Measurements from ENCODE around the gene FGA. TPM values are rescaled to one million over a fixed set of nuclear protein-coding genes. Genes with fewer than 3 reads are reported as not detected.

The FGA gene
- not detected in 2 replicates for total RNA-seq (2014; rRNA removed; shearing (Covaris generic))

DNA sequence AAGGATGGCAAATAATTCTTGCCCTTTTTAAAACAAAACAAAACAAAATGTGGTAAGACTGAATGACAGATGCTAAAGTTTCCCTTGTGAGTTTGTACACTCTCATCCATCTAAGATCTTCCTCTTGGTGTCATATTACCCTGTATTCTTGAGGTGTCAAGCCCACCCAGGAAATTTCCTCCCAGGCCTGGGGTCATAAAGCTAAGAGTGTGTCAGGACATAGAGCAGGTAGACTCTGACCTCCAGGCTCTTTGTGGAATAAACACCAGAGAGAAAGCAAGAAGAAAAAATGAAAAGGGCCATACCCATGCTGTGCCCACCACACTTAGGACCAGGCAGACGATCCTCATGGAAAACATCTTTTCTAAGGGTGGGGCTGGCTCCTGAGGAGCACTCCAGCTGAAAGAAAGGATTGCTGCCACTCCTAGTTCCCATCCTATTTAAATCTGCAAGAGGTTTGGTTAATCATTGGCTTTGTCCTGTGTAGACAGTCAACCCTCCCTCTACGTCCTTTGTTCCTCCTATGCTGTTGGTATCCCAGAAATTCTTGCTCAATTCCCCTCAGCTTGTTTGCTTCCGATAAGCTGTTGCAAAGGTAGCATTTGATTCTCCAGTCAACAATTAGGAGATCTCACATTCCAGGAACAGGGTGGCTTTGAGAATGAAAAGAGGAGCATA is at the start of gene FGA:
Gene FGA, minus strand, starts transcription at position 414 of the 678 bp plus-strand sequence. Its CDS starts 55 bp downstream, at position 359.
- Histone ChIP-seq H3K4me3 (ENCODE audit: insufficient read depth, low read depth, low read length) (no peak within 1 kb of the TSS), H3K27me3 (ENCODE audit: control insufficient read depth, insufficient read depth, low read length) (no peaks in the 10 kb centered on the region), H3K36me3 (replicated peaks; ENCODE audit: control insufficient read depth, insufficient read depth, low read length) (no peaks in the 10 kb centered on the region)
- DNase-seq: peak; percentile 1

DNA sequence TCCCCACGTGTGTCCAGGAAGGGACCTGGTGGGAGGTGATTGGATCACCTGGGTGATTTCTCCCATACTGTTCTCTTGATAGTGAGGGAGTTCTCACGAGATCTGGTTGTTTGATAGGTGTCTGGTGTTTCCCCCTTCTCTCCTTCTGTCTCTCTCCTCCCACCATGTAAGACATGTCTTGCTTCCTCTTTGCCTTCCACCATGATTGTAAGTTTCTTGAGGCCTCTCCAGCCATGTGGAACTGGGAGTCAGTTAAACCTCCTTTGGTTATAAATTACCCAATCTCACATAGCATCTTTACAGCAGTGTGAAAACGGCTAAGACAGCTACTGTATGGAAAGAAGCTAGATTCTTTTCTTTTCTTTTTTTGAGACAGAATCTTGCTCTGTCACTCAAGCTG is 43.5 kb upstream of the FGA start:
- H3K36me3 ChIP-seq (replicated peaks; ENCODE audit: control insufficient read depth, insufficient read depth, low read length): no peaks in the 10 kb centered on the region
- no peak overlapping the region for H3K4me3 ChIP-seq (ENCODE audit: insufficient read depth, low read depth, low read length)
- DNase-seq: no peak
- H3K27me3 ChIP-seq (ENCODE audit: control insufficient read depth, insufficient read depth, low read length): no peaks in the 10 kb centered on the region; the same call in 1 of the 2 replicates

DNA sequence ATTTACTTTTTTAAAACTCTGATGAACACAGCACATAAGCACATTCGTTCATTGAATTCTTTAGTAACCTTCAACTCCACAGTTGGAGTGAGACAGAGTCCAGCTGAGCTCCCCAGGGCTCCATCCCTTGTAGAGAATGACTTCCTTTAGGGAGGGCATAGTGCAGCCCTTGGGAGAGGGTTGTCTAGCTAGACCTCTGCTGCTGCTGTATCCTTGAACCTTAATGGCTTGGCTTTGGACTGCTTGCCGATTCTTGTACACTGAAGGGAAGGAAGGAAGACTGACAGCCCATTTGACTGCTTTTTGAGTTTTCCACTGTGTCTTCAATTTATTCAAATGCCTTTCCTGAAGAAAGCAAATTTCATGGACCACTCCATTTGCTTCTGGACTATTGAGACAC is 41.3 kb upstream of the FGA start:
- Histone ChIP-seq H3K36me3 (replicated peaks; ENCODE audit: control insufficient read depth, insufficient read depth, low read length) (no peaks in the 10 kb centered on the region), H3K4me3 (ENCODE audit: insufficient read depth, low read depth, low read length) (no peak overlapping the region), H3K27me3 (ENCODE audit: control insufficient read depth, insufficient read depth, low read length) (peaks cover 17% of the 10 kb centered on the region)
- no peak for DNase-seq

DNA sequence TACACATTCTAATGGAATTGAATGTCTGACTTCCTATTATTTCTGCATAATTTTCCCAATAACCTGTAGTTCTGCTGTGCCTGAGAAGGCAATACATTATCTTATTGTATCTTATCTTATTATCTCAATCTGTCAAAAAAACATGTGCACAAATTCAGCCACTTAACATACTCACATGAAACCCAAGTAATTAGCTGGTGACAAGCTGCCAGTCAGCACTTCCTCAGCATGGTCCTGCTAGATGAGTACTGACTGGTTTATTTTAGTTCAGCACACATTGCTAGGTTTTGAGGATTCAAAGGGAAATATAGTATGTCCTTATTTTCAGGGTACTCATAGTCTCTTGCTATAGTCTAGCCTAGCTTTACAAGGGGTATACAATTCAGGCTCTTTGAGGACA is 39.8 kb upstream of the FGA start:
- Histone ChIP-seq H3K27me3 (ENCODE audit: control insufficient read depth, insufficient read depth, low read length) (peaks cover 24% of the 10 kb centered on the region), H3K36me3 (replicated peaks; ENCODE audit: control insufficient read depth, insufficient read depth, low read length) (no peaks in the 10 kb centered on the region), H3K4me3 (ENCODE audit: insufficient read depth, low read depth, low read length) (no peak overlapping the region)
- DNase-seq: no peak

DNA sequence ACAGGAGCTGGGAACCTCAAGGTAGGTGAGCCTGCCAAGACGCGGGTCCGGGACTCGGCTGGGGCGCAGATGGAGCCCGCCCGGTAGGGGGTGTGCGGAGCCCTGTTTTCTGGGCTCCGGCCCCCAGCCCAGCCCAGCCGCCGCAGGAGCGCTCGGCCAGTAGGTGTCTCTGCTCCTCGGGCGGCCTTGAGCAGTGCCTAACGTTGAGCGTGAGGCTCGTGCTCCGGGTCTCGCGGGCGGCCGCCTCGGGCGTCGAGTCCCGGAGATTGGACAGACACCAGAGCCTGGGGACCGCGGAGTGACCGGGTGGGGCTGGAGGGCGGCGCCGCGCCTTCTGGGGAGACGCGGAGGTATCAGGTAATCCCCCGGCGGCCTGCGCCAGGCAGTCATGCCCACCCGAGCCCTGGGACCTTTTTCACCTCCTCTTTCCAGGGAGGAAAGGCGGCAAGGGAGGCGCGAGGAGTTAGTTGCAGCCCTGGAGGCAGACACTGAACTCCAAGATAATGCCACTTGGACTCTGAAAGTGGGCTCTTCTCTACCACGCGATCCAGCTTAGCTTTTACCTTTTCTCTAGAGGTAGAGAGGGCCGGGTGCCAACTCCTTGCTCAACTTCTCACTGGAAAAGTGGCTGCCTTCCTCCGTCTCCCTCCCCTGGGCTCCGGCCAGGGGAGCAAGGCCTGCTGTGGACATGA is 36.4 kb upstream of the FGA start:
- peak; percentile 86 for DNase-seq
- Histone ChIP-seq H3K27me3 (ENCODE audit: control insufficient read depth, insufficient read depth, low read length) (peaks cover 24% of the 10 kb centered on the region), H3K4me3 (ENCODE audit: insufficient read depth, low read depth, low read length) (peak overlapping the region; percentile 55), H3K36me3 (replicated peaks; ENCODE audit: control insufficient read depth, insufficient read depth, low read length) (no peaks in the 10 kb centered on the region)

DNA sequence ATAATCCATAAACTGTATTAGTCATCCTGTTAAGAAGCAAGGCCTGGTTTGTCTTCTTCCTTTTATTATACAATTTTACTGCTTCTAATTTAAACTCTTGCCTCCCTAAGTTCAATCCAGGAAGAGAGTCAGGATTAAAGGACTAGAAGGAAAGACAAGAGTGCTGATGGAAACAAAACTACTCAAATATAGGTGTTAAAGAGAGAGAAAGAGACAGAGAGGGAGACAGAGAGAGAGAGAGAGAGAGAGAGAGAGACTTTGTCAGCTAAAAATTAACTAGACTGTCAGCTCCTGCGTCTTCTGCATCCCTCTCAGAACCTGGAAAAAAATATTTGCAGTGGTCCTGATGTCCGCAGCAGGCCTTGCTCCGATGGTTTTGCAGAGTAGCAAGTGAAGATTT is 35.4 kb upstream of the FGA start:
- Histone ChIP-seq H3K4me3 (ENCODE audit: insufficient read depth, low read depth, low read length) (no peak overlapping the region), H3K36me3 (replicated peaks; ENCODE audit: control insufficient read depth, insufficient read depth, low read length) (no peaks in the 10 kb centered on the region), H3K27me3 (ENCODE audit: control insufficient read depth, insufficient read depth, low read length) (peaks cover 24% of the 10 kb centered on the region)
- no peak for DNase-seq

DNA sequence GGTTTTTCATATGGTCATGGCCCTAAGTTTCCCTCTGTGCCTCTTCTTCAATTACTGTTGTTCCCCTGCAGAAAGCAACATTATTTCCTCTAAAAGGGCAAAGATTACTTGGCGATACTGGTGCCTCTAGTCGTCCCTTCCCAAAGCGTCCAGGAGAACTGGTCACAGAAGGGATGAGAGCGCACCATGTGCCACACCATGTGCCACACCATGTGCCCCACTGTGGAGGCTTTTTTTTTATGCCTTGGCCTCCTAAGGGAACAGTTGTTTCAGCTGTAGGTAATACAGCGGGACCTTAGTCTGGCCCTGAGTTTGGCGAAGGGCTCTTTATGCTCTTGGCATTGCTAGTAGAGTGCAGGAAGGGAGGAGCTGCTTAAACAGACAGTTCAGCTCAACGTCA is 33.5 kb upstream of the FGA start:
- Histone ChIP-seq H3K4me3 (ENCODE audit: insufficient read depth, low read depth, low read length) (no peak overlapping the region), H3K36me3 (replicated peaks; ENCODE audit: control insufficient read depth, insufficient read depth, low read length) (no peaks in the 10 kb centered on the region), H3K27me3 (ENCODE audit: control insufficient read depth, insufficient read depth, low read length) (peaks cover 24% of the 10 kb centered on the region)
- DNase-seq: no peak

DNA sequence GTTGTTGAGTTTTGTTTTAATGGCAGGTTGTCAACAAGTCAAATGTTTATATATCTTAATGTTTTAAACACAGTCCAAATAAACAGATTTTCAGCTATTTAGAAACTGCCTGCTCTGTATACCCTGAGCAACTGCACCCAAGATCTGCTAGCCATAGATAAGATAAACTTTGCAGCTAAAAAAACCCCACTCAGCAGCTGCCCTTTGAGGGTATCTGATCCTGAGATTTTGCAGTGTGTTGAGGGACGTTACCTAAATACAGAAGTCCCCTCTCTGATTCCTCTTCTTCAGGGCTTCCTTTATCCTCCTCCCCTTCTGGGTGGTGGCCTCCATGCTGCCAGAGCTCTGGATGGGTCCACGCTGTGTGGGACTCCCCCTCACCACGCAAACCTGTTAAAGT is 32.9 kb upstream of the FGA start:
- no peak for DNase-seq
- no peak overlapping the region for H3K4me3 ChIP-seq (ENCODE audit: insufficient read depth, low read depth, low read length)
- no peaks in the 10 kb centered on the region for H3K36me3 ChIP-seq (replicated peaks; ENCODE audit: control insufficient read depth, insufficient read depth, low read length)
- peaks cover 22% of the 10 kb centered on the region for H3K27me3 ChIP-seq (ENCODE audit: control insufficient read depth, insufficient read depth, low read length)

DNA sequence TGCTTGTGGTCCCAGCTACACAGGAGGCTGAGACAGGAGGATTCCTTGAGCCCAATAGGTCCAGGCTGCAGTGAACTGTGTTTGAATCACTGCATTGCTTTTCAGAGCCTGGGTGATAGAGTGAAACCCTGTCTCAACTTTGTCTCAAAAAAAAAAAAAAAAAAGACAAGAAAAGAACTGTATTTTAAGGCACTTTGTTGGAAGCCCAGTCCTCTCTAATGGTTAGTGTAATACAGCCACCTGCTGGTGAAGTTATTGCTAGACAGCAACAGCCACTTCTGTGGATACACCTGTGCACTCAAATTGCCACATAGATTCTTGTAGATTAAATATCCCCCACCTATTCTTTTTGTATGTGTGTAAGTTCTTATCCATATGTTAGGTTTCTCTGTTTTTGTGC is 32.1 kb upstream of the FGA start:
- no peak overlapping the region for H3K4me3 ChIP-seq (ENCODE audit: insufficient read depth, low read depth, low read length)
- DNase-seq: peak; percentile 43

DNA sequence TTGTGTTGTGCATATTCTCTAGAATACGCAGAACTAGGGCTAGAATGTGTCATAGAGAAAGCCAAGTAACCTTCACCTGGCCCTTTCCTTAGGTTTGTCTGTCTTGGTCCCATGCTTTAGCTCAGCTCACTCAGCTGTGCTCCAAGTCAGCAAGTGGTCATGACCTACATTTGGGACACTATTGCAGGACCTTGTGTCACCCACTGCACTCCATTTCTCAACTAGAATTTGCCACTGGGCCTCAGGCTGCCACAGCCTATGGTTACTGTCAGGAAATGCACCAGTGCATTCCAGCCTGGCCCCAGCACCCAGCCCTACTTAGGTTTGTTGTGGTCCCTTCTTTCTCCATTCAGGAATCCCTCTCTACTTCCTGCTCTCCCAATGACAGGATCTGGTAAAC is 29.6 kb upstream of the FGA start:
- DNase-seq: no peak
- H3K36me3 ChIP-seq (replicated peaks; ENCODE audit: control insufficient read depth, insufficient read depth, low read length): no peaks in the 10 kb centered on the region
- H3K27me3 ChIP-seq (ENCODE audit: control insufficient read depth, insufficient read depth, low read length): no peaks in the 10 kb centered on the region
- no peak overlapping the region for H3K4me3 ChIP-seq (ENCODE audit: insufficient read depth, low read depth, low read length)

More for the DNA sequence above, 32.1 kb upstream of the FGA start:
- Histone ChIP-seq H3K27me3 (ENCODE audit: control insufficient read depth, insufficient read depth, low read length) (peaks cover 14% of the 10 kb centered on the region), H3K36me3 (replicated peaks; ENCODE audit: control insufficient read depth, insufficient read depth, low read length) (no peaks in the 10 kb centered on the region)

DNA sequence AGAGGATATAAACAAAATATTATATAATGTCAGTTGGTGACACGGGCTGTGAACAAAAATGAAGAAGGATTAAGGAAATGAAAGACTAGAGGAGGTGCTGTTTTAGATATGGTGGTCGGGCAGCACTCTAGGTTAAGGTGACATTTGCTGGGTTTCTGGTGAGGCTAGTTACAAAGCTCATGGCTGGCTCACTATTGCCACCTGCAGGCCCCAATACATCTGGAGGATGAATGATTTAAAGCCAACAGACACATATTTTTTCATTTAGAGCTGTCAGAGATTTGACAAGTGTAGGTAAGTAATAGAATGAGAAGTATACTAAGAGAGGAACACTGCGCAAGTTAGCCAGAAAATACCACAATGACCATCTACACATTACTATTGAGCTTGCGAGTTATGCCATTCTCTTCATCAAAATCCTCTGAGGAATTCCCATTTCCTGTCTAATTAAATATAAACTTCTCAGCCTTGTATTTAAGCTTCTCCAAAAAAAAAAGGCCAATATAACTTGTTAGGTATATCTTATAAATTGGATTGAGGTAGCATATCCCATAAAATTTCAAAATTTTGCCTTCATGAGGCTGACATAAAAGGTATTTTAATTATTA is 28.3 kb upstream of the FGA start:
- Histone ChIP-seq H3K4me3 (ENCODE audit: insufficient read depth, low read depth, low read length) (no peak overlapping the region), H3K36me3 (replicated peaks; ENCODE audit: control insufficient read depth, insufficient read depth, low read length) (no peaks in the 10 kb centered on the region), H3K27me3 (ENCODE audit: control insufficient read depth, insufficient read depth, low read length) (no peaks in the 10 kb centered on the region)
- DNase-seq: peak; percentile 36

DNA sequence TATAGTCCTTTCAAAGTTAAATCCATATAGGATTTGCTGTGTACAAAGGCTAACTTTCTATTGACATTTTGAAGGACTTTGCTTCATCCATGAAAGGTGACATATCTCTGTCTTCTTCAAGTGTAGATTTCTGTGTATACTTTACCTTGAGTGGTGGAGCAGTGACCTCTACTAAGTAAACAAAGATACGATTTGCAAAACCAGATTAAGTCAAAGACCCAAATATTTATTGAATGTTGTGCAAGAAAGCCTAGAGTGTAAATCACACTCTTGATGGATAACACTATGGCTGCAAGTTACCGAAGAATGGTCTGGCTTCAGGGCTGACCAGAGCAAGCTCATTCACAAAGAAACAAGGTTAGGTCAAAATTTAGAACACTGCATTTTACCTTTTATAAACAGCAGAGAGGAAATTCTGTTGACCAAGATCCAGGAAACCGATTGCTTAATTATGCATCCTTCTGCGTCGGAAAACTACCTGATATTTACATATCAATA is 27.3 kb upstream of the FGA start:
- Histone ChIP-seq H3K27me3 (ENCODE audit: control insufficient read depth, insufficient read depth, low read length) (no peaks in the 10 kb centered on the region), H3K4me3 (ENCODE audit: insufficient read depth, low read depth, low read length) (no peak overlapping the region), H3K36me3 (replicated peaks; ENCODE audit: control insufficient read depth, insufficient read depth, low read length) (no peaks in the 10 kb centered on the region)
- DNase-seq: no peak

DNA sequence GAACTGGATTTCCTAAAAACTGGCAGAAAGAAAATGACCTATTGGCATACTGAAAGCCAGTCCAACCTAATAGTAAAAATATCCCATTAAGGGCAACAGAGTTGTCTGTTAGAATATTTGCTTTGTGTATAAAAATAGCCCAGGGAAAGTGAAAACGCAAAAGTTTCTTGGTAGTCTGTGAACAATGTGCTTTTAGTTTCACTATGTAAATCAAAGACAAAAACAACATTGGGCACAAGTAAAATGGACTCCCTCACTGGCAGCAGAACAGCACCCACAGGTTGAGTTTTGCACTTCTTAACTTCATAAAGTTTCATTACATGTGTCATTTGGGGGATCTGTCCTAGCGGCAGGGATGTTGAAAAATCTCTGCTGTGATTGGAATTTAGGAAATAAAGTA is 26.2 kb upstream of the FGA start:
- DNase-seq: no peak
- no peaks in the 10 kb centered on the region for H3K36me3 ChIP-seq (replicated peaks; ENCODE audit: control insufficient read depth, insufficient read depth, low read length)
- H3K27me3 ChIP-seq (ENCODE audit: control insufficient read depth, insufficient read depth, low read length): no peaks in the 10 kb centered on the region
- no peak overlapping the region for H3K4me3 ChIP-seq (ENCODE audit: insufficient read depth, low read depth, low read length)

DNA sequence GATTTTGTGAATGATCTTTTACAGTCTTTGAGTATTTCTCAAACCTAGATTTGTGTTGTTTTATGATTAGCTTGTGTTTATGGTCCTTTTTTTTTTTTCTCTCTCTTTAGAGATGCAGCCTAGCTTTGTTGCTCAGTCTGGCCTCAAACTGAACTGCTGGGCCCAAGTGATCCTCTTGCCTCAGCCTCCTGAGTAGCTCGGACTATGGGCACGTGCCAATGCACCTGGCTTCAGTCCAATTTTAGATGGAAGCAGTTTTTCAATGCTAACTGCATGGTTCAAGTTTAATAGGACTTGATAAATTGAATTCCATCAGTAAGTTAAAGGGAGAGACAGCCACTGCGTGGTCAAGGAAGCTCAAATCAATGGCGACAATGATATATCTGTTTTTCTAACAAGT is 25.7 kb upstream of the FGA start:
- no peak for DNase-seq
- Histone ChIP-seq H3K27me3 (ENCODE audit: control insufficient read depth, insufficient read depth, low read length) (no peaks in the 10 kb centered on the region), H3K36me3 (replicated peaks; ENCODE audit: control insufficient read depth, insufficient read depth, low read length) (no peaks in the 10 kb centered on the region), H3K4me3 (ENCODE audit: insufficient read depth, low read depth, low read length) (no peak overlapping the region)

DNA sequence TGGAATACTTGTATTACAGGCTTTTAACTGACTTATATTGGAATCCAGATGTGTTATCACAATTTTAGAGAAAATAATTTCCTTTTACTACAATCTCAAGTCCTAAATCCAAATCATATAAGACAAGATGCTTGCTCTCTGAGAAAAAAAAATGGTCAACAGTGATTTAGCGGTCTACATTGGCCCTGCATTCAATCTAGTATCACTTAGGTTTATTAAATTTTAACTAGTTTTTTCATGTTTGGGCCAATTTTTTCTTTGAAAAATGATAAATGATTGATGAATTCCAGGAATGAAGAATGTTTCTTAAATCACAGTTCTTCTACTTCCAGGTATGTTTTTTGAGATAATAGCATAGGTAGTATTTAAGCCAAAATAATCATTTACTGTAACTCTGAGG is 24.7 kb upstream of the FGA start:
- H3K27me3 ChIP-seq (ENCODE audit: control insufficient read depth, insufficient read depth, low read length): no peaks in the 10 kb centered on the region
- no peak for DNase-seq
- H3K36me3 ChIP-seq (replicated peaks; ENCODE audit: control insufficient read depth, insufficient read depth, low read length): no peaks in the 10 kb centered on the region
- no peak overlapping the region for H3K4me3 ChIP-seq (ENCODE audit: insufficient read depth, low read depth, low read length)

Data from H7 (cell line).